HEK293 (cell line): Measurements from ENCODE around the gene SEMA7A.

Source experiments
- CTCF ChIP-seq: fragments of 450-650 bp; formaldehyde crosslinking; IDR thresholded peaks from 2 replicates; pipeline ENCODE4 v1.5.1; 2016; ENCODE audit warnings: missing biosample characterization, missing genetic modification characterization
- HOXA7 ChIP-seq: sonication (generic); formaldehyde crosslinking; IDR thresholded peaks from 2 replicates; pipeline ENCODE4 v1.8.1; 2022; ENCODE audit warnings: missing genetic modification reagents, borderline replicate concordance
- ZIC2 ChIP-seq: fragments of 450-650 bp; formaldehyde crosslinking; IDR thresholded peaks from 2 replicates; pipeline ENCODE4 v1.5.1; 2016; ENCODE audit warnings: missing biosample characterization, missing genetic modification characterization
- ZNF350 ChIP-seq: fragments of 450-650 bp; formaldehyde crosslinking; IDR thresholded peaks from 2 replicates; pipeline ENCODE4 v1.5.0; 2017; ENCODE audit warnings: missing biosample characterization, mild to moderate bottlenecking, missing genetic modification characterization
- ZNF416 ChIP-seq: fragments of 450-650 bp; formaldehyde crosslinking; IDR thresholded peaks from 2 replicates; pipeline ENCODE4 v1.5.1; 2016; ENCODE audit warnings: missing biosample characterization, missing genetic modification characterization
- ZNF48 ChIP-seq: fragments of 450-650 bp; formaldehyde crosslinking; IDR thresholded peaks from 2 replicates; pipeline ENCODE4 v1.5.1; 2016; ENCODE audit warnings: missing biosample characterization, missing genetic modification characterization
- ZNF621 ChIP-seq: fragments of 450-650 bp; formaldehyde crosslinking; IDR thresholded peaks from 2 replicates; pipeline ENCODE4 v1.5.1; 2017; ENCODE audit warnings: missing biosample characterization, missing genetic modification characterization
- TF ChIP-seq, protein P1 (sequence below): fragments of 450-650 bp; formaldehyde crosslinking; IDR thresholded peaks from 2 replicates; pipeline ENCODE4 v1.5.1; 2016; ENCODE audit warnings: missing biosample characterization, missing genetic modification characterization

DNA sequence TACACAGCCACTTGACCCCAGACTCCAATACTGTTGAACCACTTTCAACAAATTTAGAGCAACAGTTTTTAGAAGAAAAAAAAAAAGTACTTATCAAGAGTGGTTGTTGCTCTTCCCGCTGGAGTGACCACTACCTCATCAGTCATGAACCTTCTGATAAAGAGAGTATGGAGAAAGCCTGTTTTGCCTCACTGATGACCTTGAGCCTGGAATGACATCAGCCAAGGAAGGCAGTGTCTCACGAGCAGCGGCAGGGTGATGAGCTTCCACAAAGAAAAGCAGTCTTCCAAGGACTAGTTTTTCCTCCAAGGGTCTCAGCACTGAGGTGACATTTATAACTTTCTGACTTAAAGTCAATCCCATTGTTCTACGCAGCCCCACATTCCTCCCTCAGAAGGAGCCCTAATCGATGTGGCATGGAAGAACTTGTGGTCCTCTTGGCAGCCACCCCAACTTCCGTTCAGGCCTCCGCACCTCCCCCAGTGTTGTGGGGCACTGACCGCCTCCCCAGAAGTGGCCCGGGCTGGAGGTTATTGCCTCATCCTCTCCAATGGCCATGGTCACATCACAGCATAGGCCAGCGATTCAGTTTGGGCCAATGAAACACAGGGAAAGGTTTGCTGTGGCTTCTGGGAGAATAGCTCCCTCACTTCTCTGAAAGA, 64.5 kb downstream of the SEMA7A start:
- TF ChIP-seq, protein P1, sequence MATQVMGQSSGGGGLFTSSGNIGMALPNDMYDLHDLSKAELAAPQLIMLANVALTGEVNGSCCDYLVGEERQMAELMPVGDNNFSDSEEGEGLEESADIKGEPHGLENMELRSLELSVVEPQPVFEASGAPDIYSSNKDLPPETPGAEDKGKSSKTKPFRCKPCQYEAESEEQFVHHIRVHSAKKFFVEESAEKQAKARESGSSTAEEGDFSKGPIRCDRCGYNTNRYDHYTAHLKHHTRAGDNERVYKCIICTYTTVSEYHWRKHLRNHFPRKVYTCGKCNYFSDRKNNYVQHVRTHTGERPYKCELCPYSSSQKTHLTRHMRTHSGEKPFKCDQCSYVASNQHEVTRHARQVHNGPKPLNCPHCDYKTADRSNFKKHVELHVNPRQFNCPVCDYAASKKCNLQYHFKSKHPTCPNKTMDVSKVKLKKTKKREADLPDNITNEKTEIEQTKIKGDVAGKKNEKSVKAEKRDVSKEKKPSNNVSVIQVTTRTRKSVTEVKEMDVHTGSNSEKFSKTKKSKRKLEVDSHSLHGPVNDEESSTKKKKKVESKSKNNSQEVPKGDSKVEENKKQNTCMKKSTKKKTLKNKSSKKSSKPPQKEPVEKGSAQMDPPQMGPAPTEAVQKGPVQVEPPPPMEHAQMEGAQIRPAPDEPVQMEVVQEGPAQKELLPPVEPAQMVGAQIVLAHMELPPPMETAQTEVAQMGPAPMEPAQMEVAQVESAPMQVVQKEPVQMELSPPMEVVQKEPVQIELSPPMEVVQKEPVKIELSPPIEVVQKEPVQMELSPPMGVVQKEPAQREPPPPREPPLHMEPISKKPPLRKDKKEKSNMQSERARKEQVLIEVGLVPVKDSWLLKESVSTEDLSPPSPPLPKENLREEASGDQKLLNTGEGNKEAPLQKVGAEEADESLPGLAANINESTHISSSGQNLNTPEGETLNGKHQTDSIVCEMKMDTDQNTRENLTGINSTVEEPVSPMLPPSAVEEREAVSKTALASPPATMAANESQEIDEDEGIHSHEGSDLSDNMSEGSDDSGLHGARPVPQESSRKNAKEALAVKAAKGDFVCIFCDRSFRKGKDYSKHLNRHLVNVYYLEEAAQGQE (tag by site-specific recombination), result no peak
- TF ChIP-seq CTCF (tag by site-specific recombination) (no peak), ZNF350 (no peak), ZNF416 (tag by site-specific recombination) (no peak), ZNF48 (tag by site-specific recombination) (no peak), HOXA7 (CRISPR knock-in tag) (no peak), ZNF621 (tag by site-specific recombination) (no peak), ZIC2 (tag by site-specific recombination) (no peak)
